Stimulated activated CD4-positive, alpha-beta T cell treated with anti-CD3 and anti-CD28 coated beads, TNF-alpha, amount 100 ng/mL, for 1 hour (primary cell): ENCODE data around the gene CXorf58.
"Not testable (repeated sequence)": the region's sequence is repeated elsewhere in the genome, so short reads cannot be mapped to it uniquely, and the experiment has no call there.

ENCODE experiments used
- DNase-seq, 3 donors: peaks; one replicate each; pipeline ENCODE4 v3.0.0-alpha.2; 2020; ENCODE audit warnings: low read depth in 3 of 3, low spot score in 1 of 3

Gene CXorf58, protein sequence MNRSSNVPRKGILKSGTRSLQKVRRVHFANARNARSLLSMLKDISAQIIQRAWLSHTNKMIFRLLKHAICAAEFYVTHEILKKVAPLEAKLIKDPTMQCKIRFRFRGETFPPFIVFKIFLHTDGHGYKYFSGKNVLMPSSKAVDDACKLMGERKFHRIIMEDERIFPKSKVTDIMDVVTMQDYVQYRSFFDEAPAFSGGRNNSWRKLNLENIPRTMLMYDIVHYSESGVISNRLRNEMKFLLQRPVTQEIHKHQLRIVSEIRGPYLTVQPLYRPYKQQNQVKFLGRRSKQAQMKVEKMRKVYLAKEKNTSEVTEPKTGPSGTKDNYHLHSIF

GRCh38 chrX:23907498-23908218 lies at the start of gene CXorf58, which contains the start of gene APOO:
Gene CXorf58, plus strand, starts transcription at chrX:23908006. Its CDS starts 2,297 bp downstream, at chrX:23910303.
Gene APOO, minus strand, starts transcription at chrX:23907938. Its CDS starts 236 bp downstream, at chrX:23907702.
- peak; percentile 72 to 83 (median 77) for DNase-seq

- DNase-seq, result not testable (repeated sequence)
These were observed 48.6 kb upstream of the CXorf58 start for GRCh38 chrX:23859238-23859637.

- no peak for DNase-seq
These were observed 46.5 kb upstream of the CXorf58 start for GRCh38 chrX:23861215-23861896.

DNA sequence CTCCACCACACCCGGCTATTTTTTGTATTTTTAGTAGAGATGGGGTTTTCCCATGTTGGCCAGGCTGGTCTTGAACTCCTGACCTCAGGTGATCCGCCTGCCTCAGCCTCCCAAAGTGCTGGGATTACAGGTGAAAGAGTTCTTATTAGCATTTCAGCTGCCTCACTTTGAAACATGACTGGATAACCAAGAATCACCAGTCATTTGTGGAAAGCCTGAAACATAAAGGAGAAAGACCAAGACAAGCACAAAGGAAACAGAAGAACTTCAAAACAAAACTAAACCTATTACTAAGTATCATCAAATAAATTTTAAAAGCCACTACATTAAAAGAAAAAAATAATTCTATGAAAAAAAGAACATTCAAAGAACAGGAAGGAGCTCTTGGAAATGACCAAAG lies 45.9 kb upstream of the CXorf58 start:
- DNase-seq, result not testable (repeated sequence)

DNA sequence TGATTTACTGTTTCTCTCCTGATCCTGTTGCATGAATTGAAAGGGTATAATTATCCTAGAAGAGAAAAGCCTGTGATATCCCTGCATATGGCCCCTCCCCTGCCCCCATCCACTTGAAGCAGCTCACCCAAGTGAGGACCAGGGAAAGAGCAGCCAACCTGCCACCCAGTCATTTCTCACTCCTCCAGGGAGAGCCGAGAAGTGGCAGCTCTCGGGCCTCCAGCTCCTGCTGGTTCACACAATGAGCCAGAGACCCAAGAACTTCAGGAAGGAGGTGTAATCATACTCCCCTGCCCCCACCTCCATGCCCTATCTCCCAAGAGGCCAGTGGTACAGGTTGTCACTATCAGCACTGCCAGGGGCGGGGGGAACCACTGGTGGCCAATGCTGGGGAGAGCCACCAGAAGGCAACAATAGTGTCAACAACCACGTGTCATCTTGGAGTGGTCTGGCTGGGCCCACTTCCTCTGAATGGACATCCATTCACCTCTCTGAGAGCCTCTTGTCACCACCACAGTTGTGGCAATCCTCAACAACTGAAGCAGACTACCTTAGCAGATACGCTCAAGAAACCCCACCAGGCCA lies 43.0 kb upstream of the CXorf58 start:
- DNase-seq, result no peak

GRCh38 chrX:23870041-23870440 lies 37.8 kb upstream of the CXorf58 start:
- DNase-seq, result no peak

DNA sequence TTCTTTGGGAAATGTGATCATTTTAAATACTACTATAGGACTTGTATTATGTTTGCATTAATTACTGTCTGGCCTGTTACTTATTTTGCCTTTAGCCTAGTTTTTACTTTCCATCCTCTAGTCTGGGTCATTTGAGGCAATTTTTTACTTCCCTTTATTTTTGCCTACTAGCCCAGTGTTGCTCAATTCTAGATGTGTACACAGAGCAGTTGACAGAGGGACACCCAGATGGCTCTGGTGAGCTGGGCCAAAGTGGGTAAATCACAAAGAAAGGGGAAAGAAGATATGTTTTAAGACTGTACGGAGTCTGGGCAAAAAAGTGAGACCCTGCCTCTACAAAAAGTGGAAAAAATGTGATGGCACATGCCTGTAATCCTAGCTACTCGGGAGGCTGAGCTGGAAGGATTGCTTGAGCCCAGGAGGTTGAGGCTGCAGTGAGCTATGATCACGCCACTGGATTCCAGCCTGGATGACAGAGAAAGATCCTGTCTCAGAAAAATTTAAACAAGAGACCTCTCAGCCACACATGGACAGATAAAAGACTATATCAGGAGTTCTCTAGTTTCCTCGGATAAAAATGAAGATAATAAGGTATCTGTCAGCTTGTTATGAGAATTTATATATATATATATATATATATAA lies 35.8 kb upstream of the CXorf58 start:
- DNase-seq, result no peak

DNA sequence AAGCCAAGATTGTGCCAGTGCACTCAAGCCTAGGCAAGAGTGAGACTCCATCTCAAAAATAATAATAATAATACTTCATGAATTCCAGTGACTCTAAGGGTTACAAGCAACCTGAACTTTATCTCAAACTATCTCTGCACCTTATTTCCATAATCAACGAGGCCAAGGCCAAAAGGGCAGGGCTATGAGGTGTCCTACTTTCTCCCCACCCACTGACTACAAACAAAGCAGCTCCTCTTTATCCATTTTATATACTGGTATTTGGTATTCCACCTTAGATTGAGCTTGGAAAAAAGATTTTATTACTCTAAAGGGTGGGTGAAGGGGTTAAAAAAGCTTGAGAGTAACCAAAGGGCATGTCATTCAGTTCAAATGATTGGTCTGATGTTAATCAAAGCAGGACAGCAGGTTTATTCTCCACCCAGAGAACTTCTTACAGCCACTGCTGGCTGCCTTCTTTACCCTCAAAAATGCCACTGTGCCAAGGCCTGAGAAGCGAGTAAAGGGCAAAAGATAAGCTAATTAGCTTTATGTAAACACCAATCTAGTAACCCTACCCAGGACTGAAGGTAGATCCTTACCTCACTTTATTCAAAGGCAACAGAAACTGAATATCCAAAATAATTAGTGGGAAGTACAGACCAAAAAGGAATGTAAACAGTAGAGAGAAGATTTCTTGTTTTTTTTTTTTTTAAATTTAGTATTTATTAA lies 28.3 kb upstream of the CXorf58 start:
- DNase-seq, result no peak

- DNase-seq, result no peak
These were observed 24.0 kb upstream of the CXorf58 start for GRCh38 chrX:23883737-23884354.

GRCh38 chrX:23884427-23885024 lies 23.3 kb upstream of the CXorf58 start:
- no peak for DNase-seq

- no peak for DNase-seq
These were observed 22.0 kb upstream of the CXorf58 start for GRCh38 chrX:23885803-23886202.

DNA sequence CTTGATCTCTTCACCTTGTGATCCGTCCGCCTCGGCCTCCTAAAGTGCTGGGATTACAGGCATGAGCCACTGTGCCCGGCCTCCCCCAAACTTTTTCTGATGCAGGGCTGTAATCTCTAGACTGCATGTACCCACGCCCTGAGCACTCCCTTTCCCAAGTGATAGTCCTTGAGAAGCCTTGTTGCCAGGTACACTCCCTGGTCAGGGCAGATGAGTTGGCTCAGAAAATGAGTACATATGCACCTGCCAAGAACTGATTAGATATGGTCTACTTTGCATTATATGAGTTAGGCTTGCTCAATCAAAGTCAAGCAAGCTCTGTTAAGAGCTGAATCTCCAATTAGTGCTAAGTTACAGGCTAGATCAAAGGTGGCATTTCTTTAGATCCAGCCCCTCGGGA lies 20.4 kb upstream of the CXorf58 start:
- no peak for DNase-seq

- no peak for DNase-seq
These were observed 19.9 kb upstream of the CXorf58 start for GRCh38 chrX:23887918-23888317.

DNA sequence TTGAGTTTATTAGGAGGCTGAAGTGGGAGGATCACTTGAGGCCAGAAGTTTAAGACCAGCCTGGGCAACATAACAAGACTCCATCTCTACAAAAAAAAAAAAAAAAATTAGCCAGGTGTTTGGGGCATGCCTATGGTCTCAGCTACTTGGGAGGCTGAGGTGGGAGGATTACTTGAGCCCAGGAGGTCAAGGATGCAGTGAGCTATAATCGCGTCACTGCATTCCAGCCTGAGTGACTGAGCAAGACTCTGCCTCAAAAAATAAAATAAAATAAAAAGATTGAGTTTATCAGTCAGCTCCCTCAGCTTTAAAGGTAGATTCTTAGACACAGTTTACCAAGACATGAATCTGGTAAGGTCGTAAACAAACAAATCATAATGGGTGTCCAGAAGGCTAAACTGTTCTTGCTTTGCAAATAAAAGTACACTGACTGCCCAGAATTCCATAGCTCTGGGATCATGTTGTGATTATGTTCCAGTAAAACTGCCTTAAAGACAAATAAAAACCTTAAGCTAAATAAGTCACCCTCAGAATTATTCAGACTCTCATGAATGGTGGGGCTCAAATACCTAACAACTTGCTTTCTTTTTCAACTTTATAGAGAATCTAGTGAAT lies 18.8 kb upstream of the CXorf58 start:
- no peak for DNase-seq

- DNase-seq, result no peak
These were observed 16.9 kb upstream of the CXorf58 start for GRCh38 chrX:23890933-23891332.

DNA sequence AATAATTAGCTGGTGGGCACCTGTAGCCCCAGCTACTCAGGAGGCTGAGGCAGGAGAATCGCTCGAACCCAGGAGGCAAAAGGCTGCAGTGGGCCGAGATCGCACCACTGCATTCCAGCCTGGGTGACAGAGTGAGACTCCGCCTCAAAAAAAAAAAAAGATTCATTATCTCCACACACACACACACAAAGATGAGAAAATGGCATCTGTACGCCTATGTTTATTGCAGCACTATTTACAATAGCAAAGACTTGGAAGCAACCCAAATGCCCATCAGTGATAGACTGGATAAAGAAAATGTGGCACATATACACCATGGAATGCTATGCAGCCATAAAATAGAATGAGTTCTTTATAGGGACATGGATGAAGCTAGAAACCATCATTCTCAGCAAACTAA lies 12.8 kb upstream of the CXorf58 start:
- not testable (repeated sequence) for DNase-seq

- DNase-seq, result not testable (repeated sequence)
These were observed 11.3 kb upstream of the CXorf58 start for GRCh38 chrX:23896539-23896938.

- no peak for DNase-seq
These were observed 10.8 kb upstream of the CXorf58 start for GRCh38 chrX:23896981-23897380.

GRCh38 chrX:23898412-23898959 lies 9.3 kb upstream of the CXorf58 start:
- no peak for DNase-seq
